Adipocyte (in vitro differentiated cells): ENCODE data around the gene KDF1.
"Not testable (repeated sequence)": the region's sequence is repeated elsewhere in the genome, so short reads cannot be mapped to it uniquely, and the experiment has no call there.

ENCODE experiments used
- DNase-seq: peaks from one replicate; pipeline ENCODE4 v3.0.0-alpha.2; 2015; ENCODE audit warnings: low read depth
- H3K27me3 ChIP-seq: replicated peaks from 2 replicates; pipeline ENCODE4 v1.7.0; 2013; ENCODE audit warnings: mild to moderate bottlenecking, low read length, moderate library complexity; ENCODE audit not compliant: control insufficient read depth, insufficient read depth
- H3K36me3 ChIP-seq: 2 replicates; pipeline ENCODE4 v1.7.0; 2013; ENCODE audit warnings: low read length, mild to moderate bottlenecking, moderate library complexity; ENCODE audit not compliant: control insufficient read depth, insufficient read depth, severe bottlenecking
- H3K4me1 ChIP-seq: 2 replicates; pipeline ENCODE4 v1.7.0; 2013; ENCODE audit warnings: mild to moderate bottlenecking, low read length, moderate library complexity; ENCODE audit not compliant: control insufficient read depth, insufficient read depth
- H3K4me3 ChIP-seq: 2 replicates; pipeline ENCODE4 v1.7.0; 2013; ENCODE audit warnings: mild to moderate bottlenecking, low read length, moderate library complexity
- H3K9ac ChIP-seq: 2 replicates; pipeline ENCODE4 v1.7.0; 2013; ENCODE audit warnings: mild to moderate bottlenecking, low read length, moderate library complexity
- H3K9me3 ChIP-seq: 2 replicates; pipeline ENCODE4 v1.7.0; 2013; ENCODE audit warnings: mild to moderate bottlenecking, low read length, moderate library complexity; ENCODE audit not compliant: control insufficient read depth

Gene KDF1

GRCh38 chr1:26949926-26950319 is 10.3 kb downstream of the KDF1 start:
- no peak for DNase-seq
- no peaks in the 10 kb centered on the region for H3K9me3 ChIP-seq
- peaks cover 23% of the 10 kb centered on the region for H3K4me1 ChIP-seq

DNA sequence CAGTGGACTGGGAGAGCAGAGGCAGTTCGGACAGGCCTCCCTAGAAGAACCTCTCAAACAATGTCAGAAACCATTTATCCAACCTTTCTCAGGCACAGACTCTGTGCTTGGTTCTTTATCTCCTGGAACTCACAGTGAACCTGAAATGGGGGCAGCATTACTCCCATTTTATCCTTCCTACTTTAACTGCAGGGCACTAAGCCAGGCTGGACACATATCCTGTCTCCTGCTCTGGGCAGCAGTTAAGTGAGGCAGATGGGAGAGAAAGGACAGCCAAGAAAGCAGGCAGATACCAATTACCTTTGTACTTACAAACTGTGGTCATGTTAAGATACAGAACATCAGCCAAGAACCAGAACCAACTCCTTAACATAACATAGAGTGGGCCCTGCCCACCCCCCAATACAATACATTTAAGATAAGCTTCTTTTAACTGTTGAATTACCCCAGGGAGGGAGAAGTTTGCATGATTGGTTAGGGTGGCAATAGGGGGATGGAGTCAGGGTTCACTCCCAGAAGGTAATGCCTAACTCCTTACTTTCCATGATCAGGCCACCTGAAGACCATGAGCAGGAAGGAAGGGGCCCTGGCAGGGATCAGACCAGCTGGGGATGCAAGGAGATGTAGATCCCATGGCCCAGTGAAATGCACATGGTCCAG is 10.9 kb downstream of the KDF1 start:
- DNase-seq = no peak
- Histone ChIP-seq H3K4me3 (no peak overlapping the region), H3K27me3 (no peaks in the 10 kb centered on the region), H3K36me3 (peaks cover 25% of the 10 kb centered on the region), H3K9me3 (no peaks in the 10 kb centered on the region), H3K4me1 (peaks cover 23% of the 10 kb centered on the region), H3K9ac (no peak overlapping the region)

More at GRCh38 chr1:26949926-26950319, 10.3 kb downstream of the KDF1 start:
- H3K9ac ChIP-seq = no peak overlapping the region
- no peaks in the 10 kb centered on the region for H3K27me3 ChIP-seq
- no peak overlapping the region for H3K4me3 ChIP-seq
- H3K36me3 ChIP-seq = peaks cover 22% of the 10 kb centered on the region

DNA sequence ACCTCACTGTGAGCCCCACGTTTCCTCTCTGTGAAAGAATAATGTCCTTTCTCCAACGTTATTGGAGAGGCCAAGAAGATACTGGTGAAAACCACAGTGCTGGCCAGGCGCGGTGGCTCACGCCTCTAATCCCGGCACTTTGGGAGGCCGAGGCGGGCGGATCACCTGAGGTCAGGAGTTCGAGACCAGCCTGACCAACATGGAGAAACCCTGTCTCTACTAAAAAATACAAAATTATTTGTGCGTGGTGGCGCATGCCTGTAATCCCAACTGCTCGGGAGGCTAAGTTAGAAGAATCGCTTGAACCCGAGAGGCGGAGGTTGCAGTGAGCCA is 11.6 kb downstream of the KDF1 start:
- H3K4me1 ChIP-seq = peaks cover 23% of the 10 kb centered on the region
- H3K9ac ChIP-seq, H3K27me3 ChIP-seq, DNase-seq, H3K4me3 ChIP-seq, H3K9me3 ChIP-seq: not testable (repeated sequence)
- H3K36me3 ChIP-seq = peaks cover 32% of the 10 kb centered on the region

- Histone ChIP-seq H3K9ac (no peak overlapping the region), H3K36me3 (peaks cover 56% of the 10 kb centered on the region), H3K9me3 (no peaks in the 10 kb centered on the region), H3K27me3 (no peaks in the 10 kb centered on the region), H3K4me1 (peaks cover 23% of the 10 kb centered on the region), H3K4me3 (no peak overlapping the region)
- no peak for DNase-seq
These were observed 14.0 kb downstream of the KDF1 start for GRCh38 chr1:26946270-26946669.

DNA sequence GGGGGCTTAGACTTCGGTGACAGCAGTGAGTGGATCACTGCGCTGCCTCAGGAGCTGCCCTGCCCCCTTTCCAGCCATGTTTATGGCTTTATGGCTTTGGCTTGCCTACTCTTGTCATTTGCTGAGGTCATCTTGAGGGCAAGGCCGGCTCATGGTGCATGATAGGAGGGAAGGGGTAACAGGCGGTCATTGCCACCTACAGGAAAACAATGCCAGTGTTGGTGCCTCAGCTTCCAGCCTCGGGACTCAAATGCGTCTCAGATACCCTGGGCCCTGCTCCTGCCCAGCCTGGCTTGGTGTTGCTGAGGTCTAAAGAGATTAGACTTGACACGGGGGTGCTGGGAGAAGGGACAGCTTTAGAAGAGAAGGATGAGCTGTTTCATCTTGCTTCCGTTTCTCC is 14.5 kb downstream of the KDF1 start:
- Histone ChIP-seq H3K27me3 (no peaks in the 10 kb centered on the region), H3K4me1 (peaks cover 23% of the 10 kb centered on the region), H3K36me3 (peaks cover 58% of the 10 kb centered on the region), H3K9ac (no peak overlapping the region), H3K4me3 (no peak overlapping the region), H3K9me3 (no peaks in the 10 kb centered on the region)
- DNase-seq = no peak

DNA sequence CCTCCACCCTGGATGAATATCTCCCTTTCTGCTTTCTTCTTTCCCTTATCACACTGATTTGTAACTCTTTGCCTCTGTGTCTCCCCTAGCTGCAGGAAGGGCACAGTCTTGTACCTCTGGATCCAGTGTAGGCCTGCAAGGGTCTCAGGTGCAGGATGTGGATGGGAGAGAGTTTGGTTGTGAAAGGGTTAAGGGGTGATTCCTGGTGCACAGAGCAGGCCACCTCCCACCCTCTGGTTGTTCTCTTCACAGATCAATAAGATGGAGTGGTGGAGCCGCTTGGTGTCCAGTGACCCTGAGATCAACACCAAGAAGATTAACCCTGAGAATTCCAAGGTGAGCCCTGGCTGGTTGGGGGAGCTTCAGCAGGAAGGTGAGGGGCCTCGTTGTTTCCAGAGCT is 15.1 kb downstream of the KDF1 start:
- no peak overlapping the region for H3K9ac ChIP-seq
- peaks cover 58% of the 10 kb centered on the region for H3K36me3 ChIP-seq
- H3K9me3 ChIP-seq = no peaks in the 10 kb centered on the region
- no peak overlapping the region for H3K4me3 ChIP-seq
- no peaks in the 10 kb centered on the region for H3K27me3 ChIP-seq
- no peak for DNase-seq
- peaks cover 28% of the 10 kb centered on the region for H3K4me1 ChIP-seq

GRCh38 chr1:26942656-26943055 is 17.6 kb downstream of the KDF1 start:
- H3K9me3 ChIP-seq = no peaks in the 10 kb centered on the region
- H3K9ac ChIP-seq = no peak overlapping the region
- peaks cover 21% of the 10 kb centered on the region for H3K4me1 ChIP-seq
- no peaks in the 10 kb centered on the region for H3K27me3 ChIP-seq
- no peak for DNase-seq
- no peak overlapping the region for H3K4me3 ChIP-seq
- peaks cover 58% of the 10 kb centered on the region for H3K36me3 ChIP-seq

DNA sequence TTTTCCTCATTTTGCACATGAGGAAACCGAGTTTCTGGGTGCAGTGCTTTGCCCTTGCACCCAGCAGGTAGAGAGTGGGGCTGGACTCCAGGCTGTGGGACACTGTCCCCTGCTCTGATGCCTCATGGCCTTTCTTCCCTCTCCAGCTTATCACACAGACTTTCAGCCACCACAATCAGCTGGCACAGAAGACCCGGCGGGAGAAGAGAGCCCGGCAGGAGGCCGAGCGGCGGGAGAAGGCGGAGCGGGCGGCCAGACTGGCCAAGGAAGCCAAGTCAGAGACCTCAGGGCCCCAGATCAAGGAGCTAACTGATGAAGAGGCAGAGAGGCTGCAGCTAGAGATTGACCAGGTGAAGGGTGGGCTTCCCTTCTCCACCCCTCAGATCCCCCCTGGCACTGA is 19.0 kb downstream of the KDF1 start:
- Histone ChIP-seq H3K36me3 (peaks cover 59% of the 10 kb centered on the region), H3K9ac (no peak overlapping the region), H3K27me3 (no peaks in the 10 kb centered on the region), H3K4me3 (no peak overlapping the region), H3K4me1 (peaks cover 15% of the 10 kb centered on the region), H3K9me3 (no peaks in the 10 kb centered on the region)
- DNase-seq = no peak

DNA sequence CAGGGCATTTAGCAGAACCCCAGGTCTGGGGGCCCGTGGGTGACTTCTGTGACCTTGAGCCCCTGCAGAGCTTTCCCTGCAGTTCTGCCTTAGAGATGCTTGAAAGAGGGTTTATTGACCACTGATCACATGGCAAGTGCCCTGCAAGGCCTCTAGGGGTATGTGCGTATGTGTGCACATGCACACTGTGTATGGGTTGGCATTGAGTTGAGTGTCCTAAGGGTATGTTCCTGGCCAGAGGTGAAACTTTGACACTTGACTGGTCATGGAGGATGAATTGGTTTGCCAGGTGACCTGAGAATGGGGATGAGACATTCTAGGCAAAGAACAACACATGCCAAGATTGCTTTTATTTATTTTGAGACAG is 21.6 kb downstream of the KDF1 start:
- H3K27me3 ChIP-seq = no peaks in the 10 kb centered on the region
- H3K9me3 ChIP-seq = no peaks in the 10 kb centered on the region
- DNase-seq = no peak
- H3K36me3 ChIP-seq = peaks cover 40% of the 10 kb centered on the region
- H3K9ac ChIP-seq = no peak overlapping the region
- peaks cover 5% of the 10 kb centered on the region for H3K4me1 ChIP-seq
- no peak overlapping the region for H3K4me3 ChIP-seq

DNA sequence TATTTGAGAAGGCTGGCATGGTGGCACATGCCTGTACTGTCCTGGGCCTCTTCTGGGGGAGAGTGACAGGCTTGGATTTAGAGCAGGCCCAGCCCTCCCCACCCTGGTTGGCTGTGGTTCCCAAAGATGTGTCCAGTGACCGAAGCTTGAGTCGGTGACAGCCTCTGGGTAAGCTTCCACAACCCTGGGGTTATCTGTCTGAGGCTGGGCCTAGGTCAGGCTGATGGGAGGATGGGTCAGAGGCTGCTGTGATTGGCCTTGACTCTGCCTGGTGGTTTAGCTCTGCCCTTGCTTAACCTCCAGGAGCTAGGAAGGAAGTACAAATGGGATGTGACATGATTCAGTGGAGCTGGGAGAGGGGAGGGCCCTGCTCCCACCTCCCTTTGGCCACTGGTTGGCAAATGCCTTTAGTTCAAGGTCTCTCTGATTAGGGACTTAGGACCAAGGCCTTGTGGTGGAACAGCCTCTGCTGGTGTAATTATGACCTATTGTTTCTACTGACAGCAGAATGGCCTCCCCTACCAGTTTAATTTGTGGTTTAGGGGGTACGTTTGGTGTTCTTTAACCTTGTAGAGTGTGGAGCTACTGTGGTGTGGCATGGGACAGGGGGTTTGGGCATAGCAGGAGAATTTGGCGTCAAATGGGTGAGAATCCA is 22.1 kb downstream of the KDF1 start:
- Histone ChIP-seq H3K9ac (peak overlapping the region; percentile 20), H3K4me1 (peaks cover 5% of the 10 kb centered on the region), H3K27me3 (no peaks in the 10 kb centered on the region), H3K9me3 (no peaks in the 10 kb centered on the region), H3K36me3 (peaks cover 35% of the 10 kb centered on the region), H3K4me3 (no peak overlapping the region)
- DNase-seq = no peak

DNA sequence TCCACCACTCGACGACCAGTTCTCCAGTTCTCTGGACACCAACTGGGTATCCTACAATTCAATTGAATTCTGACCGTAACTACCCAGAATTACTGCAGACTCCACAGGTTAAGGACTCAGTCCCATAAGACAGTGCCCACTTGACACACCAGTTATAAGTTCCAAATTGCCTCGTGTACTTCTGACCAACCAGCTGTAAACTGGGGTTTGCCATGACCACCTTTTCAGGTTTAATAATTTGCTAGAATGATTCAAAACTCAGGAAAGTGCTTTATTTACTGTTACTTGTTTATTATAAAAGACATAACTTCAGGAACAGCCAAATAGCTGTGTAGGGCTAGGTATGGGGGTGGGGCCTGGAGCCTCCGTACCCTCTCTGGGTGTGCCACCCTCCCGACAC is 23.4 kb downstream of the KDF1 start:
- no peak for DNase-seq
- Histone ChIP-seq H3K9ac (no peak overlapping the region), H3K9me3 (no peaks in the 10 kb centered on the region), H3K4me1 (peaks cover 5% of the 10 kb centered on the region), H3K4me3 (no peak overlapping the region), H3K36me3 (peaks cover 22% of the 10 kb centered on the region), H3K27me3 (no peaks in the 10 kb centered on the region)

GRCh38 chr1:26932531-26932930 is 27.7 kb downstream of the KDF1 start:
- Histone ChIP-seq H3K4me1 (no peaks in the 10 kb centered on the region), H3K9me3 (no peaks in the 10 kb centered on the region), H3K27me3 (no peaks in the 10 kb centered on the region), H3K9ac (no peak overlapping the region), H3K36me3 (peaks cover 43% of the 10 kb centered on the region), H3K4me3 (no peak overlapping the region)
- DNase-seq = no peak
